ENCODE measurements around the gene ARHGEF2.

The ARHGEF2 gene

DNA sequence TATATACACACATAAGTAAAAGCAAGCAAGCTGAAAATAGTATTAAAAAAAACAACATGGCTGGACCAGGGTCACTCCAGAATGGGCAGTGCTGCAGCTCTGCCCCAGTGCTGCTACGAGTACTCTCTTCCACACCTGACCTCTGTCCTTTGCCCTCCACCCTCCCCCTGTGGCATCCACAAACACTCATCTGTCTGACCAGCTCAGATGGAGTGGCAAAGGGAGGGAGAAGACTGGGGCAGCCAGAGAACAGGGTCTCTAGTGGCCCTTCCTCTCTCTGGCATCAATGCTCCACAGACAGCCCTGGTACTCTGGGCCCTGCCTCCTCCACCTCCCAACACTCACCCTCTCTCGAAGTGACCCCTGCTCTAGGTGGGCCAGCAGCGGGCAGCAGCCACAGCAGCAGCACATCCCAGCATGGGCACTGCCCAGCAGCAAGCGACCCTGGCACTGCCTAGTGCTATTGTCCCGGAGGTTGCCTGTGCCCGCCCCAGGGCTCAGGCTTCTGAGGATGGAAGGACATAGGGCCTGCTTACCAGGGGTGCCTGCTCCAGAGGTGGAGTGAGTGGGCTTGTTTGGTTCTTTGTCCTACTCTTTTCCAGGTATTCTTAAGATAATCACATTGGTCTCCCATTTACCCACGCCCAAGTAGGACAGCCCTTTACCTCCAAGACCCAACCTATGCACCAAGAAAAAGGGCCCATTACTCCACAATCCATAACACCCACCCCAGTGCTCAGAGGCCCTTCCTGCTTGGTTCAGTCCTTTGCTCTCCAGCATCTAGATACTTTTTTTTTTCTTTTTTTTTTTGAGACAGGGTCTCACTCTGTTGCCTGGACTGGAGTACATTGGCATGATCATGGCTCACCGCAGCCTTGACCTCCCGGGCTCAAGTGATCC lies 6.2 kb downstream of the ARHGEF2 start:
- DNase-seq: peak in 38 of 58 donors; percentile 18 to 83 (median 56)

DNA sequence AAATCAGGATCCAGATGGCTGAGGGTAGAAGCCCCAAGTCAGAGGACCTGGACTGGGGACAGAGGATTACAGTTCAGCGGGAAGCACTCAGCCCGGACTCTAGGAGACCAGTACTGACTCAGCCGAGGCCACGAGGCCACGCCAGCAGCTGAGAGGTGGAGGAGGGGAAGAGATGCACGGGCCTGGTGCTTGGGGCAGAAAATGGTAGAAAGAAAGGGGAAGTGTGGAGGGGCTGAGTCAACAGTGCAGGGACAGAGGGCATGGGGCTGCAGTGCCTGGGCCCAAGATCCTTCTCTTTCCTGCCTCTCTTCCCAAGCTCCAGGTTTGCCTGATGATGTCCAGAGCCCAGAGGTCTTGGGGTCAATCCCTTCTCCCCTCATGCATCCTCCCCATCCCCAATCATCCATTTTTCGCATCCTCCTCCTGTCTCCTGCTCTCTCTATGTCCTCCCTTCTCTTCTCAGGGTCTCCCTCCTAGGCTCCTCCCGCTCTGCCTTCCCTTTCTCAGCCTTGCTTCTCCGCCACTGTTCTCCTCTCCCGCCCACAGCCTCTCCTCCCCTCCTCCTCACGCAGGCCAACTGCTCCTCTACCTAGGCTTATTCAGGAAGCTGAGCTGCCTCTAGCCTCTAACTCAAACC lies 7.7 kb downstream of the ARHGEF2 start:
- peak in 52 of 58 donors; percentile 29 to 85 (median 66) for DNase-seq

DNA sequence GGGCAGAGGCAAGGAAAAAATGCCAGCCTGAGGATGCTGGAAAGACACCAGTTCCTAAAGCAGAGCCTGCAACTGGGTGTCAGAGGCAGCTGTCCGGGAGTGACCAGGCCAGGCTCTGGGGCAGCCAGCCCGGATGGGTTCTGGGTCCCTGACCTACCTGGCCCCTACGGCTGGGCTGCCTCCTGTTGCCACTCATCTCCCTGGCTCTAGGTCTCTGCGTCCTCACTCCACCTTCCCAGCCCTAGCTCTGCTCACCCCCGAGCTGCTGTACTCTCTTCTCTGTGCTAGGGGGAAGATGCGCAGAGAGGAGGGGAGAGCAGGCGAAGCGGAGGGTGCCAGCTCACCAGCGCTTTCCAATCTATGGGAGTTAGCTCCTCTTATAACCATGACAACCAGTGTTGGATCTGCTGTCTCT lies 9.0 kb downstream of the ARHGEF2 start:
- DNase-seq: peak in 43 of 58 donors; percentile 27 to 79 (median 58)

DNA sequence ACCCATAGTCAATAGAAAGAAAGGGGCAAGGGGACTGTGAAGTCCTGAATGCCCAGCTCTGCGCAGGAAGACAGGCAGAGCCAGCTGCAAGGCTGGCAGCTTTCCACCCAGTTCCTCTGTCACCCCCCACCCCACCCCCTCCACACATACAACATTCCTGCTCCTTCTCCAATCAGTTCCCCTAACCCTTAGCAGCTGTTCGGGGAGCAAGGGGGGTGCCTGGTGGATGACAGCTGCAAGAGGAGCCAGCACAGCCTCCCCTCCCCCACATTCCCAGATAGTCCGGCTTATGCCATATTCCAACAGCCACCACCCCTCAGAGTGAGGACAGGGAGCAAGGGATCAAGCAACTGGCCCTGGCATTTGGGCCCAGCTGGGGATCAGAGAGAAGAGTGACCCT lies 9.7 kb downstream of the ARHGEF2 start:
- DNase-seq: peak in 54 of 58 donors; percentile 35 to 91 (median 80)

DNA sequence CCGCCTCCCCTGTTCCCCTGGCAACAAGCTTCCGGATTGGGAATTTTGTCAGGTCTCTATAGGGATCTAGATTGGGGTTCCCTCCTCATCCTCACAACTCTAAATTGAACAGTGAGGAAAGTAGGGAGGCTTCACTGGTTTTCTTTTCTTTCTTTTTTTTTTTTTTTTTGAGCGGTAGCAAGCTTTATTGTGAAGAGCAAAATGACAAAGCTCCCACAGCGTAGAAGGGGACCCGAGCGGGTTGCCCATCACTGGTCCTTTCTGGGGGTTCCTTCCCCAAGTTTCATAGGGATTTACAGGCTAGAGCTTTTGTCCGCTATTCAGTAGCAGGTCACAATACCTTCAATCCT lies 10.3 kb downstream of the ARHGEF2 start:
- DNase-seq: no peak

DNA sequence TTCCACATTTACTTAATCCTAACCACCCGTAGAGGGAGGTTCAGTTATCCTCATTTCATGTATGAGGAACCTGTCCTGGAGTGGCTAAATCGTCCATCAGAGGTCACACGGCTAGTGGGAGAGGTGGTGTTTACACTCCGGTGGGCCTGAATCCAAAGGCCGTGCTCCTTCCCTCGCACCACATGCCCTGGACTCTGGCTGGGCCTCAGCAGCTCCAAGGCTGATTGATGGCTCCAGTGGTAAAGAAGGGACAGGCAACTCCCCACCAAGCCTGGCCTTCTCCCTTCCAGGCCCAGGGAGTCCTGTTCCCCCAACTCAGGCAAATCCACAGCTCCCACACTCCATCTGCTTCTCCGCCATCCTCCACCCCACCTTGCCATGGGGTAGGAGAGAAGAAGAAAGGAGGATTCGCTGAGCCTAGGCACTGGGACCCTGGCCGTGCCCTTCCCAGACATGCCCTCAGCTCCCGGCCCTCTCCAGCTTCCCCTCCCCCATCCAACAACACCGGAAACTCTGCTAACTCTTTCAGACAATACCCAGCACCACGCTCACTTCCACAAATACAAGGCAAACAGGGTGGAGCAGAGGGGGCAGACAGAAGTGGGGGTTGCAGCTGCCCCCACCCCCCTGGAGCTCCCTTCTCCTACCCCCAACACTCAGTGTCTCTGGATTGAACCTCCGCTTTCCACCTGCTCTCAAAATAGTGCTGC lies 10.9 kb downstream of the ARHGEF2 start:
- DNase-seq: peak in 20 of 58 donors; percentile 23 to 70 (median 43)

DNA sequence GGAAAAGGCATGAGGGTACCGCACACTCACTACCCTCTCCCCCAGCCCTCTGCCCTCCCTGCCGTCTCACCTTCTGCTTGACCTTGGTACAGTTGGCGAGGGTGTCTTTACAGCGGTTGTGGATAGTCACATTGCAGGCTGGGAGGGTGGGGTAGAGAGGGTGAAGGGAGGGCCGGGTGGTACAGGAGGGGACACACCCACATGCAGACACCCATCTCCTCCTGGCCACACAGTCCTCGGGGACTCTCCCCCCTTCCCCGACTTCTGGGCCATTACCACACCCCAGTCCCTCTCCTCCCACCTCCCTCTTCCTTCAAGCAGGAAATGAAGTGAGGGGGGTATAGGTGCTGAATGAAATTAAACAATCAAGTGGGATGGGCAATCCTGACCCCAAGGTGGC lies 11.6 kb downstream of the ARHGEF2 start:
- DNase-seq: no peak

DNA sequence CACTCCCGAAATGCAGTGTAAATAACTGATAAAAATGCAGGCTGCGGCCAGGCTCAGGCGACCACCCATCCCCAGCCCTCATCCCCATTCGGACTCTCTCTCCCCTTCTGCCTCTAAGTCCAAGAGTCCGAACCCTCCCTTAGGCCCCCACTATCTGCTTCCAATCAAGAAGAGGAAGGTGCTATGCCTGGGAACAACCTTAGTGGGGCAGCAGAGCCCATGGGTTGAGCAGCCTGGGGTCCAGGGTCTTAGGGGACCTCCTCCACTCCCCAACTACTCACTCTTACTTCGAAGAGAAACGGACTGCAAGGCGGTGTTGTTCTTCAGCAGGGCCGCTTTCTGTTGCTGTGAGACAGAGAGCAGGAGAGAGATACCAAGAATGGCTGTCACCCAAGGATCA lies 12.2 kb downstream of the ARHGEF2 start:
- DNase-seq: peak in 5 of 58 donors; percentile 12 to 22 (median 19)

DNA sequence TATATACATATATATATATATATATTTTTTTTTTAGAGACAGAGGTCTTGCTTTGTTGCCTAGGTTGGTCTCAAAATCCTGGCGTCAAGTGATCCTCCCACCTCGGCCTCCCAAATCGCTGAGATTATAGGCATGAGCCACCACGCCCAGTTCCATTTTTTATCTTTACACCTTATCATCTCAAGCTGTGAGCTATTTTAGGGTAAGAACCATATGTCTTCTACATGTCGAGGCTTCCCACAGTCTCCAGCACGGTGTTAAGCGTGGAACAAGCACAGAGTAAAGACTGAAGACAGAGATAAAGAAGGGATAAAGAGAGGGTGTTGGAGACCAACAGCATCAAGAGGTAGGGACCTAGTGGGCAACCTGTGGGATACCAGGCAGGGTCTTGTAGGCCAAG lies 14.2 kb downstream of the ARHGEF2 start:
- DNase-seq: peak in 3 of 58 donors; percentile 10 to 39 (median 31)

DNA sequence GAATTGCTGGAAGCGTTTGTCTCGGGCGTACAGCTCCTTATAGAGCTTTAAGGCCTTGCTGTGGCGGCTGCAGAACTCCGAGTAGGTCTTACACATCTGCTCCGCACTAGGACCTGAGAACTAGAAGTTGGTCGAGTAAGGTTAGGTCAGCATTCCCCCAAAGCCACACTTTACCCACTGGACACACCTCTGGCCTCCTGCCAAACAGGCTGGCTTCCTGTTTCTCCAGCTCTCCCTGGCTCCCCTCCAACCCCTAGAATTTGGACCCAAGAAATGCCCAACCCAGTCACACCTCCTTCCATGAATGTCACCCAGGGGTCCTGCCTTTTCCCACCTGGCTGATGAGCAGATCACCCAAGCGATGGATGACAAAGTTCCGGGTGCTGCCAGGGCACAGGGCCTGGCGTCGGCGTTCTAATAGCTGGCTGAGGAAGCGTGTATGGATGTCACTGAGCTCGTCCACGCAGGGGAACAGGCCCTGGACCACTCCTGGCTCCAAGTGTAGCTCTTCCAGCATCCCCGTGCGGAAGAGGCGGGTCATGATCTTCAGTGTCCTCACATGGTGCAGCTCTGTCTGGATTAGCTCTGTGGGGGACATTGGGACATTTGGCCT lies 15.6 kb downstream of the ARHGEF2 start:
- DNase-seq: peak in 2 of 58 donors; percentile 7 to 56

DNA sequence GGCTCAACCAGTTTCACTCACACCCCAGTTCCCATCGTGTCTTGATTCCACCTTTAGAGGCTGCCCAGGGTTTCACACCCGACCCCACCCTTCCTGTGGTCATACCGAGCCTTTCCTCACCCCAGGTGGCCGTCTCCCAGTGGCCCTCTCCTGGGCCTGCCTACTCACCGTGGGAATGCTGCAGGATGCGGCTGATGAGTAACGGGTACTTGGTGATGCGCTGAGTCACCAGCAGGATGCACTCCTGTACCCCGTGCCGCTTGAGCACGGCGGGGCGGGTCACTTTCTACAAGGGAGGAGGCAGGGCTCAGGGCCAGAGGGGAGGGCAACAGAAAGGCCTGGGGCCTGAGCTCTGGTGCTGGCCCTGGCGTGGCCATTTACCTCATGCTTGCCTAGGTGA lies 16.4 kb downstream of the ARHGEF2 start:
- peak in 25 of 58 donors; percentile 17 to 66 (median 32) for DNase-seq

DNA sequence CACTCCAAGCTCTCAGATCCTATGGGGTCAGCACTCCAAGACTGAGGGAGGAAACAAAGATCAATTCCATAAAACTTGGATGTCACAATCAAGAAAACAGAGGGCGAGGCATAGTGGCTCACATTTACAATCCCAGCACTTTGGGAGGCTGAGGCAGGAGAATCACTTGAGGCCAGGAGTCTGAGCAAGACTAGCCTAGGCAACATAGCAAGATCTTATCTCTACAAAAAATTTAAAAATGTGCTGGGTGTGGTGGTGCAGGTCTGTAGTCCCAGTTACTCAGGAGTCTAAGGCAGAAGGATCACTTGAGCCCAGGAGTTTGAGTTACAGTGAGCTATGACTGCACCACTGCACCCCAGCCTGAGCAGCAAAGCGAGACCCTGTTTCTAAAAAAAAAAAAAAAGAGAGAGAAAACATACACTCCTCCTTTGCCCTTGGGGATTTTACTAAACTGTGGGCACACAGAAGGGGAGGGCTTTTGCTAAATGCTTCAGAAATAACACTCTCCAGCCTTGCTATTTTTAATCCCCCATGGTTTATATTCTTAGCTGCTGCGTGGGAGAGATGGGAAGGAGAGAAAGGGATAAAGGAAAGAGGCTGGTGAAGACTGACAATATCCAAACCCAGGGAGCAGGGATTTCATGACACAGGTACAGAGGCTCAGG lies 18.1 kb downstream of the ARHGEF2 start:
- DNase-seq: peak in 1 of 58 donors; percentile 49

DNA sequence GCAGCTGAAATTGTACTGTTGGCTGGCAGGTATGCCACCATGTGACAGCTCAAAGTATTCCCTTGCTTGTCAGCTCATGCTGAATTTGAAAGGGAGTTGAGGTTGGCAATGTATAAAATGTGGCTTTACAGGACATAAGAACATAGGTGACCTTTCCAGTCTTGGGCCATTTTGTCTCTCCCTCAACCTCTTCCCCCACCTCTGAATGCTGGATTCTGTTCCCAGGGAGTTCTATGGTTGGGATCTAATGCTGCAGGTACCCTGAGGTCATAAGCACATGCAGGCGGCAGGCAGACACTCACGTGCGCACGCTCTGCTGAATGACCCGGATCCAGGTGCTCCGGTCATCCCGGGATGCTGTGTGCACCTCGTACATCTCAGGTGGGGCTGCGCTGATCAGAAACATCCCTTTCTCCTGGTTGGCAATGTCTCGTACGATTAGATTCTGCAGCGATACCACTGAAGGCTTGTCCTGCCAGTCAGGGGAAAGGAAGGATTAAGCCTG lies 20.9 kb downstream of the ARHGEF2 start:
- no peak for DNase-seq

DNA sequence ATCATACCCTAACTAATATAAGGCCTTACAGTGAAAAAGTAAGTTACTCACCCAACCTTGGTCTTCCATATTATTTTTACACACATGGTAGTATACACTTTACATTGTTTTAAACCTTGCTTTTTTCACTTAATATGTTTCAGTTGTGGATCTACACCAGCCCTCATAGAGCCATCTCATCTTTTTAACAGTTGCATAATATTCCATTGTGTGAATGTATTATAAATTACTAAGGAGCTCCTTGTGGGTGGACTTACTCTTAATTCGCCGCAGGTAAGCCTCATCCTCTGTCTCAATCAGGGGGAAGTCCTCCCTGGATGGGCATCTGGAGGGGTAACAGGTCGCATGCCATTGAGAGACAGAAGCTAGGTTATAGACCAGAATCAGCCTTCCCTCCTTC lies 23.7 kb downstream of the ARHGEF2 start:
- no peak for DNase-seq

DNA sequence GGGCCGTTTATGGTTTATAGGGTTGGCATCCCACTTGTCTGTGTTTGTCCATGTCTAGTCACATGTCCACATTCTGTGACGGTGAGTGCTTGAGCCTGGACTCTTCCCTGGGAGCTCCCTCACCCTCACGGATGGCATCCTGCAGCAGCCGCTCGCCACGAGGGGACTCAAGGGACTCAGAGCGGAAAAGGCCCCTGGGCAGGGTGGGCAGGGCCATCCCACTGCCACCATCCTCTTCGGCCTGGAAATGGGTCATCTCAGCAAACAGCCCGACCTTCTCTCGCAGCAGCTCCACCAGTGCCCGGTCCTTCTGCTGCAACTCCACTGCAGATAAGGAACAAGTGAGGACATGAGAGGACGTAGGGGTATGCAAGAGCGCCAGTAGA lies 25.8 kb downstream of the ARHGEF2 start:
- DNase-seq: no peak

DNA sequence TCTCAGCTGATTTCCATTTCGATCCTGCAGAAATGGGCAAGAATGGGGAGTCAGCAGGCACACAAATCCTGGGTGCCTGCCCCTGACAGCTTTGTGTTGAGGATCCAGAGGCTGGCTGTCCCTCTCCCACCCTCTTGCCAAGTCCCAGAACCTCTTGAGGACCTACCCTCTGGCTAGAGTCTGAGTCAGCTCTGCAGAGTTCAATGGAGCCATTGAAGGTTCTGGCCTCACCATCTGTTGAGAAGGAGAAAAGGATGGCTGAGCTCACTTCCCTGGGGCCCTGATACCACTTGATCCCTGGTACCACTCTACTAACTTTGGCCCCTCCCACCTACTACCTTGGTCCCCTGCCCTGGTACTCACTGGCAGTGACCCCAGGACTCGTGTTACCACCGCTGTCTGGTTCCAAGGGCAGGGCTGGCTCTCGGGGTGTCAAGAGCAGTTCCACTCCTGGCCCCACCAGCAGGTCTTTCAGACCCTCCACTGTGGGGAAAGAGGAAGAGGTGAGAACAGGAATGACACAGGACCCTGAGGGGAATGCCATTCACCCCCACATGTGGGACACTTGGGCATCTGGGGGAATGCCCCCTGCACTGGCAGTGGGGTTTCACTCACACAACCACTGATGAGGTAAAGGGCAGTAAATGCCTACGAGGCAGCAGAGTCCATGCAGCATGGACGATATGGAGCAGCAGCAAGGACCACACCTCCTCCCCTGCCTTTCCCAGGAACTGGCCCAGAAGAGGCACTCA lies 26.4 kb downstream of the ARHGEF2 start:
- DNase-seq: no peak

DNA sequence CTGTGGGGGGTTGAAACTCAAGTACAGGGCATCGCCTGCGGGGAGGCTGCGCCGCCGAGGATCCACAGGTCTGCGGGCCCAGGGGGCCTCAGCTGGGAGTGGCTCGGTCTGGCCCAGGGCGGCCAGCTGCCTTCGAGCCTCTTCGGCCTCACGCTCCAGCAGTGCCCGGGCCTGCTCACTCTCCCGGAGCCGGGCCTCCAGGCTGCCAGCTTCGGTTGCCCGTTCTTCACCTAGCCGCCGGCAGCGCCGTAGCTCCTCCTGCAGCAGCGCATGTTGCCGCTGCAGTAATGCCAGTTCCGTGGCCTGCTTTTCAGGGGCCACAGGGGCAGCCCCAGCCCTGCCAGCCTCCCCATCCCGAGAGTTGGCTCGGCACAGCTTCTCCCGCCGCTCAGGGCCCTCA lies 27.5 kb downstream of the ARHGEF2 start:
- no peak for DNase-seq

DNA sequence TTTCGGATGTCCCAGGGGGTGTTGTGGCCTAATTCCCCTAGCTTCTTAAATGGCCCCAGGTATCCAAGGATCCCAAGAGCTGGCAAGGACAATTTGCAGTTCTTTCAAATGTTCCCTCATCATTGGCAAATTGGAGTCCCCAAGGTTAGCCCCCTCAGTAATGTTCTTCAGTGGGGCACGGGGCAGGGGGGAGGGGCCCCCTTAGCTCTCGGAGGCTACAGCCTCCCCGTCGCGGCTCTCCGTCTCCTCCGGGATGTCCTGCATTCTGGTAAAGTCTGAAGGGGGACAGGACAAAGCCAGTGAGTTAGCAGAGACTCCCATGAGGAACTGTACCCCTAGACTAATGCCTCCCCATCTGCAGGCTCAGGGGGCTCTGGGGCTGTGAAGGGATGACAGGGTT lies 30.6 kb downstream of the ARHGEF2 start:
- no peak for DNase-seq

DNA sequence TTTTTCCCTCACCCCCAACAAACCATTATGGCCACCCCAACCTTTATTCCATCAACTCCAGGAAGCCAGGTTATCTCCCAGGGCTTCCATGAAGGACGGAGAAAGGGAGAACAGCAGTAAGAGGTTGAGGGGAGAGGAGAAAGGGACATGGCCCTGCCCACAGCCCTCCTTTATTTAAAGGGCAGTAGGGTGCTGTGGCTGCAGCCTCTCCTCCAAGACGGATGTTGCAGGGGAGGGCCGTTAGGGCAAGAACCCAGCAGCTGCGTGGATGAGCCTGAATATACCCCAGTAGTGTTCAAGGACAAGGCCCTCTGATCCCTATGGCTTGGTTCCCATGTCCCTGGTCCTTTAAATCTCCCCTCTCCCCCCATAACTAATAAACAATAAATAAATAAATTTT lies 31.1 kb downstream of the ARHGEF2 start:
- DNase-seq: no peak

DNA sequence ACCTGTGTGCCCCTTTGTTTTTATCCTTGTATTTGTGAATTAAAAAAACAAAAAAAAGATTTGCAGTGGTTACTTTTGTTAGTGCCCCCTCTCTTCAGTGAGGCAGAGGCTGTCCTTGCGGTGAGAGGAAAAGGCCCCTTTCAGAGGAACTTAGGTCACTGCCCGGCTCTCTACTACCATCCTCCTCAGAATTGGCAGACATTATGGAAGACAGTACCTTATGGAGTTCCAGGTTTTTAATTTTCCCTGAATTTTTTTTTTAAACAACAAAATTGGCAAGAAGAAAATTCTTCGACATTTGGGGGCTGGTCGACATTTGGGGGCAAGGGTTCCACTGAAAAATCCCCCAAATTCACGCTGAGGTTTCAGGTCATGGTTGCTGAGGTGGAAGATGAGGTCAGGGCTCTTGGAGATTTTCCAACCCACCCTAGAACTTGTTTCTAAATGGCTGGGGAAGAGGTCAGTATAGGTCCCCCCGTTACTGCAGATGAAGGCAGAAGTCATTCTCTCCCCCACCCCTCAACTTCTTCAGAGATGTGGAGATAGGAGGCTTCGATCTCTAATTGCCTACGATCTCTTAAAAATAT lies 31.6 kb downstream of the ARHGEF2 start:
- no peak for DNase-seq
